Thyroid gland (tissue), 4 donors: ENCODE results near the gene ERBB3.

Experiments used
- POLR2A ChIP-seq, 2 donors: fragments of 450-650 bp; IDR thresholded peaks; one replicate each; pipeline ENCODE4 v1.6.1; 2017; ENCODE audit warnings: antibody characterized with exemption in 2 of 2, mild to moderate bottlenecking in 2 of 2, moderate library complexity in 1 of 2
- TF ChIP-seq, protein P1 (sequence below), 6 experiments: fragments of 200-600 bp in 3 of 6; fragments of 450-650 bp in 3 of 6; sonication (generic) in 3 of 6; IDR thresholded peaks; one replicate each; pipeline ENCODE4 v1.5.1; 2016 to 2019; ENCODE audit warnings: antibody characterized with exemption in 6 of 6, mild to moderate bottlenecking in 2 of 6, inconsistent platforms in 1 of 6, moderate library complexity in 1 of 6

DNA sequence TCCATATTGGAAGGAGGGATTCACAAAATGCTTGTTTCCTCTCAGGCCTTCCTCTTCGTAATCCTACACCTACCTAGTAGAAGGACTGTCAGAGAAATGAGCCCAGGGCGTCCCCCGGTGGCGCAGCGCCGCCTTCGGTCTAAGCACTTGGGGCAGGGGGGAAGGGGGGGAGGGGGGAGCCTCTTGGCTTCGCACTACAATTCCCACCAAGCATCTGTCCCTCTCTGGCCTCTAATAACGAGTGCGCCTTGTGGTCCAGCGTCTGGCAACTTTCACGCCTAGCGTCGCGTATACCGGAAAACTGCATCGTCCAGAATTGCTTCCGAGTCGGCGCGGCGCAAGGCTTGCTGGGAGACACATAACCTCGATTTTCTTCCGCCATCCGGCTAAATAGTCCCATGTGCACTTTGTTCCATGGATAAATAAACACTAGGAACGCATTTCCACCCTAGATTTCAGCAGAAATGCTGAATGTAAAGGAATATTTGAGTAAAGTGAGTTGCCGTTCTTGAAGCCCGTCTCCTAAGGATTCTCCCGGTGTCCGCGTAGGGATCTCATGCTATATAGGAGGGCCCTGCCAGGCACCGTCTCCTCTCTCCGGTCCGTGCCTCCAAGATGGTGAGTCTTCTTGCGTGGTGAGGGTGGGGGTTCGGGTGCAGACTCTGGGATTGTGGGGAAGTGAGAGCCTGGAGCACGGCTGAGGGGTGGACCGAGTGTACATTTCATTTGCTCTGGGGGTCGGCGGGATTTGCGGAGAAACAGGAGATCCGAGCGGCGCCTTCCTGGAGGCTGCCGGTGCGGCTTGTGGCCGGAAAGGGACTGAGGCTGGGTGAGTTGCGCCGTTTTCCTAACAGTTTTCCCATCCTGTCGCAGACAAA, 38.2 kb upstream of the ERBB3 start, which contains the start of gene RPS26:
- TF ChIP-seq, protein P1, sequence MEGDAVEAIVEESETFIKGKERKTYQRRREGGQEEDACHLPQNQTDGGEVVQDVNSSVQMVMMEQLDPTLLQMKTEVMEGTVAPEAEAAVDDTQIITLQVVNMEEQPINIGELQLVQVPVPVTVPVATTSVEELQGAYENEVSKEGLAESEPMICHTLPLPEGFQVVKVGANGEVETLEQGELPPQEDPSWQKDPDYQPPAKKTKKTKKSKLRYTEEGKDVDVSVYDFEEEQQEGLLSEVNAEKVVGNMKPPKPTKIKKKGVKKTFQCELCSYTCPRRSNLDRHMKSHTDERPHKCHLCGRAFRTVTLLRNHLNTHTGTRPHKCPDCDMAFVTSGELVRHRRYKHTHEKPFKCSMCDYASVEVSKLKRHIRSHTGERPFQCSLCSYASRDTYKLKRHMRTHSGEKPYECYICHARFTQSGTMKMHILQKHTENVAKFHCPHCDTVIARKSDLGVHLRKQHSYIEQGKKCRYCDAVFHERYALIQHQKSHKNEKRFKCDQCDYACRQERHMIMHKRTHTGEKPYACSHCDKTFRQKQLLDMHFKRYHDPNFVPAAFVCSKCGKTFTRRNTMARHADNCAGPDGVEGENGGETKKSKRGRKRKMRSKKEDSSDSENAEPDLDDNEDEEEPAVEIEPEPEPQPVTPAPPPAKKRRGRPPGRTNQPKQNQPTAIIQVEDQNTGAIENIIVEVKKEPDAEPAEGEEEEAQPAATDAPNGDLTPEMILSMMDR (IDR thresholded peaks at IDR 0.05): peak in 3 of 6 experiments; percentile 14 to 61 (median 45)
- TF ChIP-seq POLR2A (IDR thresholded peaks at IDR 0.05): peak in 1 of 2 donors; percentile 88
